Smooth muscle cell (in vitro differentiated cells): ENCODE results near the gene HS6ST2. TPM values are rescaled to one million over a fixed set of nuclear protein-coding genes. Genes with fewer than 3 reads are reported as not detected.

ENCODE experiments used
- DNase-seq: peaks from one replicate; lab custom pipeline; 2025; ENCODE audit not compliant: unreplicated experiment; lab: John Stamatoyannopoulos, UW
- H2AFZ ChIP-seq: fragments of 200-600 bp; sonication (generic); 2 replicates; pipeline ENCODE4 v1.6.0; 2016; ENCODE audit warnings: antibody characterized with exemption, low read depth, mild to moderate bottlenecking
- H3F3A ChIP-seq: fragments of 200-600 bp; sonication (generic); 2 replicates; pipeline ENCODE4 v1.6.0; 2017; ENCODE audit warnings: antibody characterized with exemption, low read depth
- H3K27ac ChIP-seq: fragments of 200-600 bp; sonication (generic); 2 replicates; pipeline ENCODE4 v1.5.1; 2016; ENCODE audit warnings: low read depth, mild to moderate bottlenecking
- H3K27me3 ChIP-seq: fragments of 200-600 bp; sonication (generic); 2 replicates; pipeline ENCODE4 v1.6.1; 2016; ENCODE audit warnings: low read depth, mild to moderate bottlenecking
- H3K36me3 ChIP-seq: fragments of 200-600 bp; sonication (generic); 2 replicates; pipeline ENCODE4 v1.5.1; 2016; ENCODE audit warnings: low read depth
- H3K4me1 ChIP-seq: fragments of 200-600 bp; sonication (generic); 2 replicates; pipeline ENCODE4 v1.5.1; 2016; ENCODE audit warnings: low read depth
- H3K4me2 ChIP-seq: fragments of 200-600 bp; sonication (generic); 2 replicates; pipeline ENCODE4 v1.6.0; 2016; ENCODE audit warnings: mild to moderate bottlenecking
- H3K4me3 ChIP-seq: fragments of 200-600 bp; sonication (generic); 2 replicates; pipeline ENCODE4 v1.5.1; 2016; ENCODE audit warnings: mild to moderate bottlenecking
- H3K79me2 ChIP-seq: fragments of 200-600 bp; sonication (generic); 2 replicates; pipeline ENCODE4 v1.6.0; 2016; ENCODE audit warnings: low read depth, mild to moderate bottlenecking
- H3K9ac ChIP-seq: fragments of 200-600 bp; sonication (generic); 2 replicates; pipeline ENCODE4 v1.6.0; 2016; ENCODE audit warnings: low read depth
- H3K9me3 ChIP-seq: fragments of 200-600 bp; sonication (generic); replicated peaks from 2 replicates; pipeline ENCODE4 v1.5.1; 2016; ENCODE audit warnings: low read depth
- H4K20me1 ChIP-seq: fragments of 200-600 bp; sonication (generic); 2 replicates; pipeline ENCODE4 v1.6.0; 2016; ENCODE audit warnings: low read depth
- WGBS: methylation state at CpG from one replicate; pipeline ENCODE4 v1.1.7; 2016; ENCODE audit warnings: low lambda C conversion rate; 5-methylcytosine and 5-hydroxymethylcytosine counted together
- polyA plus RNA-seq: library from polyadenylated mRNA; unstranded; fragments of >200 nt; fragmentation: Nextera tagmentation; extraction: Ambion mirVana; gene quantifications from 2 replicates; pipeline ENCODE4 v1.2.1, GENCODE V29; 2016
- total RNA-seq: library from RNA; depleted of rRNA; stranded (reverse); fragments of >200 nt; gene quantifications from 2 replicates; pipeline ENCODE4 v1.2.3, GENCODE V29; 2014
- TF ChIP-seq, protein P1 (sequence below): fragments of 200-600 bp; sonication (generic); IDR thresholded peaks from 2 replicates; pipeline ENCODE4 v1.5.1; 2017; ENCODE audit warnings: borderline replicate concordance, mild to moderate bottlenecking, antibody characterized with exemption; ENCODE audit not compliant: insufficient read depth, poor library complexity, severe bottlenecking

Gene HS6ST2
- total and polyA plus RNA-seq, 2 experiments from 2014 or later, result 12.7 to 13.3 TPM

DNA sequence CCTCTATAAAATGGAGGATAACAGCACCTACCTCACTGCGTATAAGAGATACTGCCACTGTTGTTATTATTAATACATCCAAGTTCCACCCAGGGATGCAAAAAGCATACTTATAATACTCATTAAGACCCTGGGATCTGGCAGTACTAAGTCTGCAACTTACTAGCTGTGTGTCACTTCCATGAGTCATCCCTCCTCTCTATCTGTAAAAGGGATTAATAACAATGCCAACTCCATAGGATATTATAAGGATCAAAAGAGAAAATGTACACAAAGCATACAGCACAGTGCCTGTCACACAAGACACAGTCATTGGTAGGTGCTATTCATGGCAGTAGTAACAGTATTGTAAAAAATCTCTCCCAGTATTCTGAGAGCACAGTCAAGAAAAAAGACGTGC, 216.7 kb downstream of the HS6ST2 start:
- Histone ChIP-seq H3K36me3 (no peaks in the 10 kb centered on the region), H4K20me1 (no peaks in the 10 kb centered on the region), H3K9me3 (no peaks in the 10 kb centered on the region), H3K9ac (no peak overlapping the region), H3K27ac (no peak overlapping the region), H3K79me2 (no peaks in the 10 kb centered on the region), H3K27me3 (no peaks in the 10 kb centered on the region), H3K4me1 (no peaks in the 10 kb centered on the region), H3F3A (no peaks in the 10 kb centered on the region), H3K4me2 (no peak overlapping the region), H2AFZ (no peak overlapping the region), H3K4me3 (no peak overlapping the region)
- TF ChIP-seq, protein P1, sequence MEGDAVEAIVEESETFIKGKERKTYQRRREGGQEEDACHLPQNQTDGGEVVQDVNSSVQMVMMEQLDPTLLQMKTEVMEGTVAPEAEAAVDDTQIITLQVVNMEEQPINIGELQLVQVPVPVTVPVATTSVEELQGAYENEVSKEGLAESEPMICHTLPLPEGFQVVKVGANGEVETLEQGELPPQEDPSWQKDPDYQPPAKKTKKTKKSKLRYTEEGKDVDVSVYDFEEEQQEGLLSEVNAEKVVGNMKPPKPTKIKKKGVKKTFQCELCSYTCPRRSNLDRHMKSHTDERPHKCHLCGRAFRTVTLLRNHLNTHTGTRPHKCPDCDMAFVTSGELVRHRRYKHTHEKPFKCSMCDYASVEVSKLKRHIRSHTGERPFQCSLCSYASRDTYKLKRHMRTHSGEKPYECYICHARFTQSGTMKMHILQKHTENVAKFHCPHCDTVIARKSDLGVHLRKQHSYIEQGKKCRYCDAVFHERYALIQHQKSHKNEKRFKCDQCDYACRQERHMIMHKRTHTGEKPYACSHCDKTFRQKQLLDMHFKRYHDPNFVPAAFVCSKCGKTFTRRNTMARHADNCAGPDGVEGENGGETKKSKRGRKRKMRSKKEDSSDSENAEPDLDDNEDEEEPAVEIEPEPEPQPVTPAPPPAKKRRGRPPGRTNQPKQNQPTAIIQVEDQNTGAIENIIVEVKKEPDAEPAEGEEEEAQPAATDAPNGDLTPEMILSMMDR, result no peak
- 45% methylated on average over 2 of the region's 2 CpGs for WGBS
- DNase-seq, result no peak

DNA sequence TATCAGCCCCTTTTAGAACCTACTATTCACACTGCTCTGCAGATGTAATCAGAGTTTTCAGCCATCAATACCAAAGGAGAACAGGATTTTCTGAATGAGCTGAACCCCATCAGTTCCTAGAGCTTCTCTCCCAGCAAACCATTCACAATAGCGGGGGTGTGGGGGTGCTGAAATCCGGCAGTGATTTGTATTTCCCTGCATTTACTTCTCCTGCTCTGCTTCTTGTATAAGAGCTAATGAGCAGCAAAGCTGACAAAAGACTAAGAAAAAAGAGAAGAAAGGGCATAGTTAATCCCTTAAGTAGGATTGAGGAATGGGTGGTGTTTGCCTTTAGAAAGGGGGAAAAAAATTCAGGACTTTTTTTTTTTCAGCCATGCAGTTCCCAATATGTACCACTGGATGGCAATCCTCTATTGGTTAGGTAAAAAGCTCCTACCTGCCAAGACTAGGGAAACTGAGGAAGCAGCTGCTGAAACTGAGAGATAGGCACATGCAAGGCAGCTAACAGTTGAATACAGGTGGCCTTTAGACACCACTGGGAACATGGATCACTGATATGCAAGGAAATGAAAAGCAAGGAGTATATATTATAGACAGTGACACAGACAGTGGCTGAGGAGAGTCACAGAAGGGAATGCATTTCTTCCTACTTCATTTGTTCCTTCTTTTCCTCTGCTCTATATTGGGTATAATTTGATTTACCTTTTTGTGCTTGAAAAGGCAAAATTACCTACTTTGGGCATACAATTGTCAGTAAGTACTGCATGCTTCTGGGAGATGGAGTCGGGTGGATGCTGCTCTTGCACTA, 217.9 kb downstream of the HS6ST2 start:
- Histone ChIP-seq H2AFZ (no peak overlapping the region), H3K4me1 (no peaks in the 10 kb centered on the region)
- no peak for DNase-seq

DNA sequence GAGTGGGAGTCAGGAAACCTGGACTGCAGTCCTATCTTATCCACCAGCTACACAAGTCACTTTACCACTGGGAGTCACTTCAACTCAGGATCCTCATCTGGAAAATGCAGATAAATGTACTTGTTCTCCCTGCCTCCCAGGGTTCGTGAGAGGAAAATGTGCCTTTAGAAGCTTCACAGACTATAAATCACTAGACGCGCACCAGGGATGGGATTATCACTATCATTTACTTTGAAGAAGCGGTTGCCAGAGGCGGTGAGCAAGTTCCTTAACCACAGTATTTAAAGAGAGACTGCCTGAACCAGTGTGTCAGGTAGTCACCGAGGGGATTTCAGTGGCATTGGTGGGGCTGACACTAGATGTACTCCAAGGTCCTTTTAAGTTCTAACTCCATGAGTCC, 219.5 kb downstream of the HS6ST2 start:
- H3K27ac ChIP-seq, result peak overlapping the region; percentile 50
- no peak for DNase-seq
- H3K36me3 ChIP-seq, result no peaks in the 10 kb centered on the region
- H3K27me3 ChIP-seq, result no peaks in the 10 kb centered on the region
- H3F3A ChIP-seq, result no peaks in the 10 kb centered on the region
- no peaks in the 10 kb centered on the region for H4K20me1 ChIP-seq
- 34% methylated on average over 6 of the region's 6 CpGs for WGBS
- H2AFZ ChIP-seq, result no peak overlapping the region
- no peaks in the 10 kb centered on the region for H3K79me2 ChIP-seq
- no peaks in the 10 kb centered on the region for H3K9me3 ChIP-seq
- TF ChIP-seq, protein P1, result no peak
- H3K9ac ChIP-seq, result no peak overlapping the region
- no peak overlapping the region for H3K4me3 ChIP-seq
- H3K4me2 ChIP-seq, result no peak overlapping the region
- no peaks in the 10 kb centered on the region for H3K4me1 ChIP-seq

More for the DNA sequence above, 217.9 kb downstream of the HS6ST2 start:
- no peaks in the 10 kb centered on the region for H3K79me2 ChIP-seq
- TF ChIP-seq, protein P1, result peak; percentile 63
- no peaks in the 10 kb centered on the region for H3K9me3 ChIP-seq
- no peaks in the 10 kb centered on the region for H3K27me3 ChIP-seq
- WGBS, result 62% methylated on average over 3 of the region's 3 CpGs
- no peaks in the 10 kb centered on the region for H3F3A ChIP-seq
- no peak overlapping the region for H3K9ac ChIP-seq
- no peak overlapping the region for H3K27ac ChIP-seq
- H3K4me3 ChIP-seq, result peak overlapping the region; percentile 6
- H4K20me1 ChIP-seq, result no peaks in the 10 kb centered on the region
- H3K36me3 ChIP-seq, result no peaks in the 10 kb centered on the region
- H3K4me2 ChIP-seq, result no peak overlapping the region

DNA sequence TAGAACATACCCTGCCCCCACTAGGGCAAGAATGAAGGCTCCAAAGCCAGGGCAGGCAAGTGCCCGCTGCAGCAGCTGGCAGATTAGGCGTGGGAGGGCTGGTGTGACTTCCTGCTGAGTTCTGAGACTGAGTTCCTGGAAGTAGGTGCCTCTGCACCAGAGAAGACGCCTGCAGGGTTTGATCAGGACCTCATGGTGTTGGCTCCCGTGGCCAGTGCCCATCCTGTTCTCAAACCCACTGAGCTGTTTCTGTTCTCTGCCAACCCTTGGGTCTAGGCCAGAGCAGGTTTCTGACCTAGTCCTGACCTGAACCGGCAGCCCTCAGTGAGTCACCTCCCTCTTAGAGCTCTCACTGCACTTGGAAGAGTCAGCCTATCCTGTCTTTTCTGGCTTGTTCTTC, 220.7 kb downstream of the HS6ST2 start:
- no peak overlapping the region for H3K4me2 ChIP-seq
- no peak overlapping the region for H3K27ac ChIP-seq
- H3K4me1 ChIP-seq, result no peaks in the 10 kb centered on the region
- no peaks in the 10 kb centered on the region for H3K27me3 ChIP-seq
- no peak overlapping the region for H3K4me3 ChIP-seq
- no peak overlapping the region for H2AFZ ChIP-seq
- H3K36me3 ChIP-seq, result no peaks in the 10 kb centered on the region
- H3F3A ChIP-seq, result no peaks in the 10 kb centered on the region
- no peaks in the 10 kb centered on the region for H3K79me2 ChIP-seq
- no peak for DNase-seq
- no peak overlapping the region for H3K9ac ChIP-seq
- H3K9me3 ChIP-seq, result no peaks in the 10 kb centered on the region
- TF ChIP-seq, protein P1, result no peak
- H4K20me1 ChIP-seq, result no peaks in the 10 kb centered on the region
- 61% methylated on average over 5 of the region's 5 CpGs for WGBS
